ENCODE data around the gene RNLS.

RNLS gene

GRCh38 chr10:88293073-88293472, 290.0 kb downstream of the RNLS start:
- TF ChIP-seq CTCF (IDR thresholded peaks at IDR 0.05; ENCODE audit: borderline replicate concordance, insufficient read depth, low read depth, low read length) = no peak
- no peak overlapping the region for H3K4me3 ChIP-seq (ENCODE audit: low read depth, low read length)

- TF ChIP-seq CTCF (IDR thresholded peaks at IDR 0.05; ENCODE audit: borderline replicate concordance, insufficient read depth, low read depth, low read length) = no peak
- no peak overlapping the region for H3K4me3 ChIP-seq (ENCODE audit: low read depth, low read length)
Measured at GRCh38 chr10:88292185-88292514, 291.0 kb downstream of the RNLS start.

GRCh38 chr10:88291289-88292184, 291.6 kb downstream of the RNLS start:
- H3K4me3 ChIP-seq (ENCODE audit: low read depth, low read length) = no peak overlapping the region
- no peak for TF ChIP-seq CTCF (IDR thresholded peaks at IDR 0.05; ENCODE audit: borderline replicate concordance, insufficient read depth, low read depth, low read length)

GRCh38 chr10:88289342-88289741, 293.8 kb downstream of the RNLS start:
- no peak overlapping the region for H3K4me3 ChIP-seq (ENCODE audit: low read depth, low read length)
- no peak for TF ChIP-seq CTCF (IDR thresholded peaks at IDR 0.05; ENCODE audit: borderline replicate concordance, insufficient read depth, low read depth, low read length)

DNA sequence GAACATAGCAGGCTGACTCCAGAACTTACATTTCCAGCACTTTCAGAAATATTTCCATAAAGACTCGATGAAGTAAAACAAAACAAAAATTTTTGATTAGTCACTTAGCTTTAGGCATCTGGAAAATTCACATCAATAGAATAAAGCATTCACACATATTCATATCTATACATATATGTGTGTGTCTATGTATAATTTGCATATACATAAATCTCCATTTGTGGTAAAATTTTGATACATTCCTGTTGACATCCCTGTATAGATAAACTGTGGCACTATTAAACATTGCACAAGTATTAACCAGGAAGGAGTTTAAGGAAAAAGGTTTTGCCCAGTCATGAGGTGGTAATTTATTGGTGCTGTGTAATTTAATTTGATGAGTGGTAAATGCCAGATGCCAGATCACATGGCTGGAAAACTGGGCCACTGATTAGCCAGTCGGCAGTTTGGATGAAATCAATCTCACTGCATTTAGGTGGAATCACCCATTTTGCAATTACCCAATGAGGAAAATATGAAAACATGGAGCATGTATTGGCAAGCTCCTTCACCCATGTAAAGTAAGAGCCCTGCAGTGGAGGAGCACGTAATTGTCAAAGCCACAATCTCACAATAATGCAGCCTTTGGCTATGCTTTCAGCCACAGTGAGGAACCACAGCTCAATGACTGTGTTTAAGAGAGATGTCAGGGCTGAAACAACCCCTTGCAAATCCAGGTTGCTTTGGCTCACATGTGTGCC, 294.6 kb downstream of the RNLS start:
- no peak for TF ChIP-seq CTCF (IDR thresholded peaks at IDR 0.05; ENCODE audit: borderline replicate concordance, insufficient read depth, low read depth, low read length)
- H3K4me3 ChIP-seq (ENCODE audit: low read depth, low read length) = no peak overlapping the region

DNA sequence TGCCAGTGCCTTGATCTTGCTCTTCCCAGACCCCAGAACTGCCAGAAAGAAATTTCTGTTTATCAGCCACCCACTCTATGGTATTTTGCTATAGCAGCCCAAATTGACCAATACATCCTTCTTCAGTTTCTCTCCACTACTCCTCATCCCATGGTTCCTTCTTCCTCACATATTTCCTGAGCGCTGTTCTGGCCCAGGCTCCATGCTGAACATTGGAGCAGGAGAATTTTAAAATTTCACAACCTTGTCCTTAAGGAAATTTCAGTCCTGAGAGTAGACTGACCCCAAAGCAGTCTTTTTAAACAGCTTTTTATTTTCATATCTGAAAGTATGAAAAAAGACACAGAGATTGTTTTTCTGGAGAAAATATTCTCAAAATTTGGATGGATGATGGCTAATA, 297.1 kb downstream of the RNLS start:
- TF ChIP-seq CTCF (IDR thresholded peaks at IDR 0.05; ENCODE audit: borderline replicate concordance, insufficient read depth, low read depth, low read length) = no peak
- H3K4me3 ChIP-seq (ENCODE audit: low read depth, low read length) = no peak overlapping the region
